Testis (tissue), 3 donors: ENCODE data around the gene SLFN5. TPM values are rescaled to one million over a fixed set of nuclear protein-coding genes. Genes with fewer than 3 reads are reported as not detected.
"Not testable (repeated sequence)": the region's sequence is repeated elsewhere in the genome, so short reads cannot be mapped to it uniquely, and the experiment has no call there.

Experiments
- DNase-seq: peaks from one replicate; pipeline ENCODE4 v3.0.0-alpha.2; 2019
- H3K27ac ChIP-seq, 2 donors: fragments of 200-600 bp; sonication (generic); one replicate each; pipeline ENCODE4 v1.5.1; 2019
- H3K27me3 ChIP-seq: fragments of 200-600 bp; sonication (generic); one replicate; pipeline ENCODE4 v1.5.1; 2019
- H3K36me3 ChIP-seq: fragments of 200-600 bp; sonication (generic); one replicate; pipeline ENCODE4 v1.5.1; 2017; ENCODE audit warnings: low read depth; ENCODE audit errors: missing control alignments
- H3K4me1 ChIP-seq: fragments of 200-600 bp; sonication (generic); one replicate; pipeline ENCODE4 v1.5.1; 2019
- H3K4me3 ChIP-seq, 2 donors: fragments of 200-600 bp; sonication (generic); one replicate each; pipeline ENCODE4 v1.5.1; 2017 to 2019
- H3K9me3 ChIP-seq: fragments of 200-600 bp; sonication (generic); one replicate; pipeline ENCODE4 v1.5.1; 2017
- CTCF ChIP-seq, 3 experiments: fragments of 450-650 bp in 2 of 3; fragments of 200-600 bp in 1 of 3; sonication (generic) in 1 of 3; IDR thresholded peaks; one replicate each; pipeline ENCODE4 v1.5.1; 2016 to 2019; ENCODE audit warnings: antibody characterized with exemption in 3 of 3, mild to moderate bottlenecking in 2 of 3, moderate library complexity in 1 of 3
- POLR2A ChIP-seq: fragments of 450-650 bp; IDR thresholded peaks from one replicate; pipeline ENCODE4 v1.6.1; 2017; ENCODE audit warnings: antibody characterized with exemption, mild to moderate bottlenecking, moderate library complexity
- WGBS, 2 donors: methylation state at CpG; one replicate each; pipeline ENCODE4 v1.1.5; 2018; 5-methylcytosine and 5-hydroxymethylcytosine counted together
- intact Hi-C: fragments of 100-400 bp; cut with DNase I; formaldehyde crosslinking; loops from one replicate; pipeline ENCODE4 v1.15.1; 2023; ENCODE audit warnings: low total_unique reads
- polyA plus RNA-seq: library from polyadenylated mRNA; stranded (reverse); fragments of 350-450 nt; fragmentation: Illumina TruSeq; extraction: RNeasy Lipid Tissue Mini Kit (QIAGEN cat#74804); gene quantifications from one replicate; pipeline ENCODE4 v1.2.3, GENCODE V29; 2014; ENCODE audit warnings: low read depth, low replicate concordance; ENCODE audit not compliant: insufficient read depth
- total RNA-seq, 2 donors: library from RNA; depleted of rRNA; stranded (reverse); fragments of >200 nt; gene quantifications; one replicate each; pipeline ENCODE4 v1.2.3, GENCODE V29; 2016

SLFN5 gene
- total and polyA plus RNA-seq, 3 donors from 2014 or later = 2.4 to 6.1 (median 5.9) TPM

- TF ChIP-seq POLR2A (no peak), CTCF (IDR thresholded peaks at IDR 0.05) (no peak)
- 93 to 100% methylated on average over 2 of the region's 2 CpGs for WGBS, 2 donors
These were observed 20.4 kb upstream of the SLFN5 start for GRCh38 chr17:35222452-35222851.

DNA sequence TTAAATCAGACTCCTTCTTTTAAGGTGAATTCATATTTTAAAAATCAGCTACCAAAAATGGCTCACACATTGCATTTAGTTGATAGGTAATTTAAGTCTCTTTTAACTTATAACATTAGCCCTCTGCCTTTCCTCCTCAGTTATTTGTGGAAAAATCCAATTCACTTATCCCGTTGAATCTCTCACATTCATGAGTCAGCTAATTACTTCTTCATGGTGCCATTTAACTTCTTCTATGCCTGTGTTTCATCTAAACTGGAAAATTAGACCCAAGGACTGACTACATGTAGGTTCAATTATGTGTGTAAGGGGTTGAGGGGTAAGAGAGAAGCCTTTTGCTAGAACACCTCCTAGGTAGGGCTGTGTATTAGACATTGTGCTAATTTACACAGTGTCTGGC, 18.4 kb upstream of the SLFN5 start:
- Histone ChIP-seq H3K9me3 (no peaks in the 10 kb centered on the region), H3K4me3 (no peak overlapping the region), H3K4me1 (no peaks in the 10 kb centered on the region), H3K27ac (no peak overlapping the region), H3K36me3 (no peaks in the 10 kb centered on the region), H3K27me3 (no peaks in the 10 kb centered on the region)
- intact Hi-C loops = no loop called here
- TF ChIP-seq POLR2A = no peak
- TF ChIP-seq CTCF (IDR thresholded peaks at IDR 0.05) = no peak
- 73% methylated on average over 1 of the region's 1 CpG for WGBS, 2 donors
- DNase-seq = no peak

More at GRCh38 chr17:35222452-35222851, 20.4 kb upstream of the SLFN5 start:
- no peak overlapping the region for H3K4me3 ChIP-seq
- DNase-seq = no peak
- H3K9me3 ChIP-seq = no peaks in the 10 kb centered on the region
- no peaks in the 10 kb centered on the region for H3K27me3 ChIP-seq
- no peaks in the 10 kb centered on the region for H3K4me1 ChIP-seq
- no peaks in the 10 kb centered on the region for H3K36me3 ChIP-seq
- intact Hi-C loops = no loop called here
- H3K27ac ChIP-seq = no peak overlapping the region

GRCh38 chr17:35227546-35227945, 15.3 kb upstream of the SLFN5 start:
- 86 to 98% methylated on average over 2 of the region's 2 CpGs for WGBS, 2 donors
- no peaks in the 10 kb centered on the region for H3K36me3 ChIP-seq
- TF ChIP-seq POLR2A (no peak), CTCF (IDR thresholded peaks at IDR 0.05) (no peak)

GRCh38 chr17:35229638-35230037, 13.2 kb upstream of the SLFN5 start:
- TF ChIP-seq CTCF (IDR thresholded peaks at IDR 0.05) = no peak
- TF ChIP-seq POLR2A = no peak

More at GRCh38 chr17:35227546-35227945, 15.3 kb upstream of the SLFN5 start:
- DNase-seq = no peak
- no peaks in the 10 kb centered on the region for H3K27me3 ChIP-seq
- H3K9me3 ChIP-seq = no peaks in the 10 kb centered on the region
- H3K4me1 ChIP-seq = no peaks in the 10 kb centered on the region
- intact Hi-C loops = no loop called here
- H3K4me3 ChIP-seq = no peak overlapping the region
- H3K27ac ChIP-seq = no peak overlapping the region

GRCh38 chr17:35234315-35234714, 8.6 kb upstream of the SLFN5 start:
- H3K36me3 ChIP-seq, H3K4me3 ChIP-seq, H3K4me1 ChIP-seq, intact Hi-C loops, H3K27ac ChIP-seq, H3K27me3 ChIP-seq, DNase-seq, H3K9me3 ChIP-seq: not testable (repeated sequence)
- 79 to 91% methylated on average over 4 of the region's 4 CpGs for WGBS, 2 donors

More at GRCh38 chr17:35229638-35230037, 13.2 kb upstream of the SLFN5 start:
- H3K27ac ChIP-seq = no peak overlapping the region
- no peaks in the 10 kb centered on the region for H3K36me3 ChIP-seq
- no peaks in the 10 kb centered on the region for H3K9me3 ChIP-seq
- no peak overlapping the region for H3K4me3 ChIP-seq
- H3K4me1 ChIP-seq = no peaks in the 10 kb centered on the region
- DNase-seq = no peak
- 79 to 96% methylated on average over 1 of the region's 1 CpG for WGBS, 2 donors
- H3K27me3 ChIP-seq = no peaks in the 10 kb centered on the region
- intact Hi-C loops = no loop called here
